Esophagus mucosa (tissue), 1 donor: ENCODE data around the gene DDX6. TPM values are rescaled to one million over a fixed set of nuclear protein-coding genes. Genes with fewer than 3 reads are reported as not detected.
"Not testable (repeated sequence)": the region's sequence is repeated elsewhere in the genome, so short reads cannot be mapped to it uniquely, and the experiment has no call there.

ENCODE experiments used
- ATAC-seq: fragments of 200-7000 bp; cut with Tn5 transposase; one replicate; pipeline ENCODE4 v1.9.1; 2020
- total RNA-seq: library from RNA; stranded (reverse); gene quantifications from one replicate; pipeline ENCODE4 v1.2.4, GENCODE V29; 2023
- donor health status: DM: yes; HTN: yes; CAD: no.

The DDX6 gene
- total RNA-seq, 1 donor from 2014 or later, result 65.8 TPM

DNA sequence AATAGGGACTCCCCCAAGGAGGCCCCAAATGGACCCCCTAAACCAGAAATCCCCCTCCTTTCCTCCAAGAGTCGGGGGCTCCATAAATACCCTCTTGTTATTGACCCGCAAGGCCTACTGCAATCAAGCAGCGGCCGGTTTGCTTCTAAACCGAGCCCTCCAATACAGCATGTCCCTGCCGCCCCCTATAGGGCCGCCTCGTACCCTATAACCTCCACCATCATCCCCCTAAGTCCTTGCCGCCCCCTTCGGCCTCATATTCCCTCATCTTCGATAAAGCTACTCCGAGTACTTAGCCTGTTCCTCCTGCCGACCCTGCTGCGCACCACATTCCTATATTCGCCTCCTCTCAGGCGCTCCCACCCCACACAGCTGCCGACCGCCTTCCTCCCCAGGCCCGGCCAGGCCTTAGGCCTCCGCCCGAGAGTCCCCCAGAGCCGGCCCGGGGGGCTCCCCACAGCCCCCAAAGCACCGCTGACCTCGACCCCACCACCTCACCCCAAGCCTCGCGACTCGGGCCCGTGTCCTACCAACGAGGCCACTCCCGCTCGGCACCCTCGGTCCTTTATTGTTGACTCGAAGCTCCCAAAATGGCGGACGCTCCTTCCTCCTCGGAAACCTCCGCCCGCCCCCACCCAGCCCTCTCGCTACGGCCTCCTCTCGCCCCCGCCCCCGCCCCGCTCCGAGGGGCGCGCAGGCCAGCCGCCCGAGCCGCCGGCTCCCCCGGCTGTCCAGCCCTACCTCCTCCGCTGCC lies 430 bp downstream of the DDX6 start:
- ATAC-seq, result peak; percentile 50

DNA sequence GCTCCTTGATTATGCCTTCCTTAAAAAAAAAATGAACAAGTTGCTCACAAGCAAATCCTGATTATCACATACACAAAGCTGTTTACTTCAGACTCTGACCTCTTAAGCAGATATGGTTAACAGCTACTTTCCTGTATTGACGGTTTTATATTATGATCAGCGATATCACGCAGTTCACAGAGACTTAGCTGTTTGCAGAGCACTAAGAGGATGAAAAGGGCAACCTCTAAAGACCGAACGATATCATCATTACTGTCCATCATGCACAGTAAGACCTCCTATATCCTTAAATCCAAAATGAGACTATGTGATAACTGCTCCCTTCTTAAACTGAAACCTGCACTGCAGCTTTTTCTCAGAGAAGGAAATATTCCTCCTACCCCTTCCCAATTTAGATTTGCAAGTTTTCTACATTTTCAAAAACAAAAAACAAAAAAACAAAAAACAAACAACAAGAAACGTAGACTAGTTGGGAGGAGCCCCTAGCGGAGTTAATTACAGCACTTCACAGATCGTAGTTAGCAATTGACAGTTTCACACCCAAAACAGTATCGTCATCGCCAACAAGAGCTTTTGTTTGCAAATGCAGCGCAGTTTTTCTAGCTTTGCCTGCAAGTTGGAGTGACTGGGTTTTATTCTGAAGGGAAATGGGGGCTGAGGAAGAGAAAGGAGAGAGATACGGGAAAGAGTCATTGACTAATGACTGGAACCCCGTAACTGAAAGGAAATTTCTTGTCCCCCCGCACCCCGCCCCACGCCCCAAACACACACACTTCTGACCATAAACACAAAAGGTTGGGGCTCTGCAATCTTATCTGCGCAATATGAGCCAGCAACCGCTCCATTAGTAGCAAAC lies 1.2 kb downstream of the DDX6 start:
- peak; percentile 1 for ATAC-seq

DNA sequence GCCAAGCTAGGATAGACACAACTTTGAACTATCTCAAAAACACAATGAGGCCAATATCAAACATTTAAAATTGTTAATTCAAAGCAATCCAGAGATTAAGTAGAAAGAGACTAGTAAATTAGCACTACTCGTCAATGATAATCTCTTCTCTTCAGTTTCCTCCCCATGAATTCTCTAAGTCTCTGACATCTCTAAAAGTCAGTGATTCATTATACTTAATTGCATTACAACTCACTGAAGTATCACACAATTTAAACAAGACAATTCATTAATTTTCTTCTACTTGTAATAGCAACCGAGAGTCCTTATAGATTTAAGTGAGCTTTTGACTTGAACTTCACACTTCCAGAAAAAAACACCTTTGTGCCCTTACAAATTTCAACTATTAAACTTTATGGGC lies 4.3 kb downstream of the DDX6 start:
- ATAC-seq, result no peak

GRCh38 chr11:118785362-118785761 lies 5.6 kb downstream of the DDX6 start:
- no peak for ATAC-seq

- ATAC-seq, result no peak
These were observed 7.1 kb downstream of the DDX6 start for GRCh38 chr11:118783724-118784495.

DNA sequence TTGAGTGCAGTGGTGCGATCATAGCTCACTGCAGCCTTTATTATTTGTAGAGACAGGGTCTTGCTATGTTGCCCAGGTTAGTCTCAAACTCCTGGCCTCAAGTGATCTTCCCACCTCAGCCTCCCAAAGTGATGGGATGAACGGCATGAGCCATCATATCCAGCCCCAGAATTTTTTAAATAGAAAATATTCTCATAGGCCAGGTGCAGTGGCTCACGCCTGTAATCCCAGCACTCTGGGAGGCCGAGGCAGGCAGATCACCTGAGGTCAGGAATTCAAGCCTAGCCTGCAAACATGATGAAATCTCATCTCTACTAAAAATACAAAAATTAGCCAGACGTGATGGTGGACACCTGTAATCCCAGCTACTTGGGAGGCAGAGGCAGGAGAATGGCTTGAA lies 7.6 kb downstream of the DDX6 start:
- ATAC-seq, result not testable (repeated sequence)

DNA sequence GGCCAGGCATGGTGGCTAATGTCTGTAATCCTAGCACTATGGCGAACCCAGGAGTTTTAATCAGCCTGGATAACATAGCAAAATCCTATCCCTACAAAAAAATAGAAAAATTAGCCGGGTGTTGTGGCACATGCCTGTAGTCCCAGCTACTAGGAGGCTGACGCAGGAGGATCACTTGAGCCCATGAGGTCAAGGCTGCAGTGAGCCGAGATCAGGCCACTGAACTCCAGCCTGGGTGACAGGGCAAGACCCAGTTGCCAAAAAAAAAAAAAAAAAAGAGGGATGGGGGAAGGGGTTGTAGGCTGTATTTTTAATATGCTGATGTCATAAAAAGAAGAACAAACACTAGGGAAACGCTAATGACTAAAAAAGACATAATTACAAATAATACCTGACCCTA lies 12.1 kb downstream of the DDX6 start:
- ATAC-seq, result no peak

GRCh38 chr11:118774032-118774431 lies 16.9 kb downstream of the DDX6 start:
- ATAC-seq, result no peak

- ATAC-seq, result no peak
These were observed 19.2 kb downstream of the DDX6 start for GRCh38 chr11:118771547-118772288.

DNA sequence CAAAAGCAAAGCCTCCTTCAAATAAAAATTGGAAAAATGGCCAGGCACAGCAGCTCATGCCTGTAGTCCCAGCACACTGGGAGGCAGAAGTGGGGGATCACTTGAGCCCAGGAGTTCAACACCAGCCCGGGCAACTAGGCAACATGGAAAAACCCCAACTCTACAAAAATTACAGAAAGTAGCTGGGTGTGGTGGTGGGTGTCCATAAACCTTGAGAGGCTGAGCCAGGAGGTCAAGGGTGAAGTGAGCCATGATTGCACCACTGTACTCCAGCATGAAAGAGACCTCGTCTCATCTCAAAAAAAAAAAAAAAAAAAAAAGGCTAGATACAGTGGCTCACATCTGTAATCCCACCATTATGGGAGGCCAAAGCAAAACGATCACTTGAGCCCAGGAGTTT lies 22.3 kb downstream of the DDX6 start:
- ATAC-seq, result no peak

- ATAC-seq, result no peak
These were observed 24.9 kb downstream of the DDX6 start for GRCh38 chr11:118766035-118766434.

DNA sequence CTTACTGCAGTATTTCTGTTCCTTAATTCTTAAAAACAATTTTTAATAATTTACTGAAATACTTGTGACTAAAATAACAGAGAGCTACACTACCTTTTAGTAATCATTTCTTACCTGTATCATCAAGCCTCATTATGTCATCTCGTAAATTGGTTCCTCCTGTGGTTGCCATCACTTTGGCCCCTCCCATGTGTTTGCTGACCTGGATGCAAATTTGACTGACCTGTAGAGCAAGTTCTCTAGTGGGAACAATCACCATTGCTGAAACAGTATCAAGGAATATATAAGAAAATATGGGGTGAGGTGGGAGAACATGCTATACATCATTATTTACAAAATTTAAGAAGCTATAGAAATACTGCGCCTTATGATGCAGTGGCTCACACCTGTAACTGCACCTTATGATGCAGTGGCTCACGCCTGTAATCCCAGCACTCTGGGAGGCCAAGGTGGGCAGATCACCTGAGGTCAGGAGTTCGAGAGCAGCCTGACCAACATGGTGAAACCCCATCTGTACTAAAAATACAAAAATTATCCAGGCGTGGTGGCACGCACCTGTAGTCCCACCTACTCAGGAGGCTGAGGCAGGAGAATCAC lies 25.8 kb downstream of the DDX6 start:
- ATAC-seq, result peak; percentile 70

- ATAC-seq, result no peak
These were observed 27.9 kb downstream of the DDX6 start for GRCh38 chr11:118763041-118763440.

- ATAC-seq, result not testable (repeated sequence)
These were observed 29.0 kb downstream of the DDX6 start for GRCh38 chr11:118761981-118762380.

GRCh38 chr11:118757876-118758399 lies 33.0 kb downstream of the DDX6 start:
- no peak for ATAC-seq

GRCh38 chr11:118752654-118753053 lies 38.3 kb downstream of the DDX6 start:
- no peak for ATAC-seq

- ATAC-seq, result no peak
These were observed 41.5 kb downstream of the DDX6 start for GRCh38 chr11:118749429-118749828.

GRCh38 chr11:118748056-118748455 lies 42.9 kb downstream of the DDX6 start:
- no peak for ATAC-seq

GRCh38 chr11:118746988-118747585 lies 43.9 kb downstream of the DDX6 start:
- no peak for ATAC-seq

- no peak for ATAC-seq
These were observed 46.9 kb downstream of the DDX6 start for GRCh38 chr11:118744046-118744445.

- ATAC-seq, result no peak
These were observed 48.7 kb downstream of the DDX6 start for GRCh38 chr11:118742304-118742703.
